Brain pericyte (primary cell): ENCODE data around the gene APOBEC2.

Experiments used
- DNase-seq: peaks from one replicate; pipeline ENCODE4 v3.0.0-alpha.2; 2012; ENCODE audit warnings: low read depth, low spot score

The APOBEC2 gene

DNA sequence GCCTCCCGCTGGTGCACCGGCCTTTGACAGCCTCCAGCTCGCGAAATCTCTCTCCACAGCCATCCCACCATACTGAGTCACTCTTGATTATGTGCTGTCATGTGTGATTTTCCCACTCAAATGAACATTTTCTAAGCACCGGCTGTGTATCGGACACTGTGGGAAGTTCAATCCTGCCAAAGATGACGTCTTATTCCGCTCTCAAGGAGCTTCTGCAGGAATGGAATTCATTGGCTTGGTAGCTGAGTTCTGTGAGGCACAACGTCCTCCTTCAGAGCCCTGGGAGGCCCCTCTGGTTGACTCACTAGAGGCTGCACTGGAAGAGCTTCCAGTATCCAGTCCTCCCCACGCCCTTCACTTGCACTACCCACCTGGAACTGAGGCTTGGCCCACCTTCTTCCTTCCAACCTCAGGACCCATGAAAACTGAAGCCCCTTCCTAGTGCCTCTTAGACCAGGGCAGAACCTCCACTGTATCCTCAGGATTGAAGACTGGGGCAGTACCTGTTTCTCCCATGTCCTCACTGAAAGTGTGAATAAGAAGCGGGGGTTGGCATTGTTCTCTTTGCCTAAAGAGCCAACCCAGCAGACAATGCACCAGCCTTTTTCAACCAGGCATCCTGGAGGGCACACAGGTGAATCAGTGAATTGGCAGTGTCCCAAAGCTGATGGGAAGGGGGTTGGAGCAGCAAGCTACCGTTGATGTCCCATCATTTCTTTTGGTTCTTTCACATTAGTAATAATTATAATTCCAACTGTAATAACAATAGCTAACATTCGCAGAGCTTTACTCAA lies 15.7 kb upstream of the APOBEC2 start:
- DNase-seq, result no peak

DNA sequence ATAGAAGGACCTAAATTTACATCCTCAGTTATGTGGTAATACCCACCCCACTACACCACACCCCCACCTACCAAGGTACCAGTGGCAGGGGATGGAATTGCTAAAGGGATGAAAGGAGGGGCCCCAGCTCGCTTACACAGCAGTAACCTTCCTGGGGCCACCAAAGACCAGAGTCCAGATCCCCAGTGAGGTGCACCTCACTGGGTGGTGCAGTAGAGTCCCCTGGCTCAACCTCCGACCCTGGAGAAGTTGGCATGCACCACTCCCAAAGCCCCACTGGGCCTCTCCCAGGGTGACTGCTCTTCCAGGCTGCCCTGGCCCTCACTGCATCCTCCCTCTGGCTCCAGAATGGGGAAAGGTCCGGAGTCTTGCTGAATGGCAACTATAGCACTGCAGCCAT lies 14.8 kb upstream of the APOBEC2 start:
- DNase-seq, result no peak

DNA sequence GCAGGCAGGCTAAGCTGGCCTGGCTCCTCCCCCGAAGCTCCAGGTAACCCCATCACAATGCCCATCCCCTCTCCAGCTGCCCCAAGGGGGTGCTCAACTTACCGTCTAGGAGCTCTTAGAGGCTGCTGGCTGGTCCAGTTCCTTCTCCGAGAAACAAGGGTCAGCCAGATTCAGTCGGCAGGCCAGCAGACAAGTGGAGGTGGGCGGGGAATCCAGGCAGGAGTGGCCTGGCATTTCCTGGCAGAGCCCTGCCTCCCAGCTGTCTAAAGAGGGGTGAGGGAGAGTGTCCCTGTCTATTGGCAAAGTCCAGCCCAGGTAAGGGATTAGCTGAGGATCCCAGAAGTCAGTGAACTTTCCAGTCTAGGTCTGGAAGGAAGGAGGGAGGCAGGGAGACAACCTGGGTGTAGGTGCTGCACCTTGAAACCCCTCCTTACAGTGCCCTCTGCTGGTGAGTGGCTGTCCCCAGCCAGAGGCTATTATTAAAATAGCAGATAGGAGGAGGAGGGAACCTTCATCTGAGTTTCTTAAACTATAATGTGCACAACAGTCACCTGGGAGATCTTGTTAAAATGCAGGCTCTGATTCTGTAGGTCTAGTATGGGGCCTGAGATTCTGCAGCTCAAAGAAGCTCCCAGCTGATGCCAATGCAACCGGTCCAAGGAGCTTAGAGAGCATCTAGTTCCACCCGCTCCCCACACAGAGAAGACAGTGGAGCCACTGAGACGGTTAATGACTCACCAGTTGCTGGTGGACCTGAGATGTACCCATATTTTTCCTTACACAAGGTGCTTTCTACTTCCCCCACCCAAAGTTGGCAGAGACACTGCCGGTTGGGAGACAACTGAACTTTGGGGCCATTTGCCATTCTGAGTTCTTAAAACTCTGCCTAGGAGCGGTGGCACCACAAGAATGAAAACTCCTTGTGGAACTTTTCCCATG lies 13.7 kb upstream of the APOBEC2 start, which contains the start of gene UNC5CL:
UNC5CL (minus strand) TSS at position 162 of the 939 bp plus-strand sequence. CDS start 4,147 bp downstream, outside the sequence.
- no peak for DNase-seq

GRCh38 chr6:41040101-41040939 lies 12.7 kb upstream of the APOBEC2 start:
- no peak for DNase-seq

- DNase-seq, result no peak
Observed at GRCh38 chr6:41040940-41041536, 12.0 kb upstream of the APOBEC2 start.

DNA sequence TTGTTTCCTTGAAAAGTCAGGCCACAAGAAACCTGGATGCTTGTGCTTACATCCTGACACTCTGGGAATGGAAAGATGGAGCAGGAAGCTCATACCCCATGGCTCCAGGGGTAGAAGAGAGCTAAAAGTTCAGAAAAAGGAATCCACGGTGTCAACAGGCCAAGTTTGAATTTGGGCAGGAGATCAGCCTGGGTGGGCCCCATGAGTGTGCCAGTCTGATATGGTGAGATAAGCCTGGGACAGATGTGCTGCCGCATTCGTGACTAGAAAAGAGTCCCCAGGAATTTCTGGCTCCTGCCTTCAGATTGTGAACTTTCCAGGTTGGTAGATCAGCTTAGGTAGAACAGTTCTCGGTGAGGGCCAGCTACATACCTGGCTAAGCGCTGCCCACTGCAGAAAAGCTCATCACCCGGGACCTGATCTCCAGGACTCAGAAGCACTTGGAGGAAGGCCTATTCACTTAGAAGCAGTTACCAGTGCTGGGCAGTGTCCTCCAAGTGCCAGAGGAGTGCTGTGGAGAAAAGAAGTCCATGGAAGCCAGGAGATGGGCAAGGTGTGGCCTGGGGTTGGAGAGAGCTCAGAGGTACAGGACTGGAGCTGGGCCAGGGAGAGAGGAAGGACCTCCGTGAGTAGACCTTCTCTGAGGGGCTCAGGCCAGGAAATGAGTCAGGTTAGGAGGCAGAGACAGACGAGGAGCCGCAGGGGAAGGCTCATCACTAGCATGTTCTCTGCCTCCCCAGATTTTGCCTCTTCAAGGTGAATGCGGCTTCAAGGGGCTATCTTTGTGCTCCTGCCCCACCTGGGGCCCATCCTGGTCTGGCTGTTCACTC lies 10.6 kb upstream of the APOBEC2 start, which contains the start of gene TSPO2:
TSPO2 (plus strand) TSS at position 242 of the 830 bp plus-strand sequence; CDS start at position 761, 519 bp downstream.
- no peak for DNase-seq

DNA sequence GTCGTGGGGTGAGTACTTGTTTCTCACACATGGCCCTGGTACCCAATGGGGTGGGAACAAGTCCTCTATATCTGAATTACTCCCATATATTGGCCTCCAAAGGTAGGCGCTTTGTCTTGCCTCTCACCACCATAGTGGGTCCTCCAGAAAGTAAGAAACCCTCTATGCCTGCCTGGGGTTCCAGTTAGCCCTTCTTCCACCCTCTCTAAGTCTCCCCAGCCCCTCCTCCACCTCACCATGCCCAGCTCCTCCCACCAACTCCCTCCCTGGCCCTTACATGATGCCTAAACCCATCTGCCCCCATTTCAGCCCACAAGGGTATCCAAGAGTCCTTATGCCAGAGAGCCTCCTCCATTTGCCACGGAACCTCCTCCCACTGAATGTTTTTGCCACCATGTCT lies 9.9 kb upstream of the APOBEC2 start:
- DNase-seq, result no peak

GRCh38 chr6:41045664-41046063 lies 7.3 kb upstream of the APOBEC2 start:
- DNase-seq, result no peak

DNA sequence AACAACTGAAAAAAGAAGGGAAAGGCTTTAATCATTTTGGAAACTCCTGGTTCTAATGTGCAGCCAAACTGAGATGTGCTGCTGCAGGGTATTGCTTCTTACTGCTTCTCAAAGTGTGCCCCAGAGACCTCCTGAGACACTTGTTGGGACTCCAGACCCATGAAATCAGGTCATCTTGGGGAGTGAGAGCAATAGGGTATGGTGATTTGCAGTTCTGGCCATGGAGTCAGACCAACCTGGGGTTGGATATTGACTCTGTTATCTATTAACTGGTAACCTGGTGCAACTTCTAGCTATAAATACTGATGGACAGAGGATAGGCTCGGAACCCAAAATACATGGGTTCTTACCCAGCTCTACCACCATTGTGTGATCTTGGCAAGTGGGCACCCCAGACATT lies 6.9 kb upstream of the APOBEC2 start:
- no peak for DNase-seq

GRCh38 chr6:41047306-41047705 lies 5.7 kb upstream of the APOBEC2 start:
- no peak for DNase-seq

DNA sequence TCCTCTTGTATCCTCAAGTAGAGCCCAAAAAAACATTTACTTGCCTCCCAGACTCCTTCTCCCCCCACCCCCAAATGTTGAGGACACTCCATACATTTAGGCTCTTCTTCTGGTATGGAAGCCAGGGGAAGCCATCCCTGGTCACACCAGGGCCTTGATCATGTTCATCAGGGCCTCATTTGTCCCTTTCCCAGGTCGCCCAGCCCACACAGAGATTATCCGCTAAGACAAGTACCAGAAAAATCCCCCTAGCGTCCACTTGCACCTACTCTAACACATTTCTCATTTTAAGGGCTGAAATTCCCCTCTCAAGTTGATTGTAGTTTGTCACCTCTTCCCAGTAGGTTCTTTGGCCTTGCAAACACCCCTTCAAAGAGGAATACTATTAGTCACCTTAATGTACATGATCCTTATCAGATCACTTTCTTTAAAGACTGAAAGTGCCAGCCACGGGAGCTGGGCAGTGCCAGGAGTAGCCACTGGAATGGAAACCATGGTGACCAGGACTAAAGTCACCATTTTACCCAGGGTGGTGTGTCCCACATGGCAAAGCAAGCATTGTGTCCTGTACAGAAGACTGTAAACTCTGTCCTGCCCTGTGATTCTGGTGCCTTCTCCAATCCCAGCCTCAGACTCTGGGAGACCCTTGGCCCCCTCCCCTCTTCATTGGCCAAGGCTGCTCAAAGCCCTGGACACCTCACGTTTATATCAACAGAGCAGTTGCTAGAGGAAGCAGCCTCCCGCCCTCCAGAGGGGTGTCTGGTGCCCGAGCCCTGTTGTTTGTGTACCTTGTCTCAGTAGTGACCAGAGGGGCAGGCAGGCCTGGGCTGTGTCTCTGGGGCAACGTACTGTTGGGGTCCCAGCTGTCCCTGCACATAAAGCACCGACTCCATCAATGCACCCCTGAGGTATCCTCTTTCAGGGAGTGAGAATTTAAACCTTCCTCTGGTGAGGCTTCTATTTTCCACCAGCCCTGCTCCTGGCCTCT lies 5.0 kb upstream of the APOBEC2 start:
- no peak for DNase-seq

DNA sequence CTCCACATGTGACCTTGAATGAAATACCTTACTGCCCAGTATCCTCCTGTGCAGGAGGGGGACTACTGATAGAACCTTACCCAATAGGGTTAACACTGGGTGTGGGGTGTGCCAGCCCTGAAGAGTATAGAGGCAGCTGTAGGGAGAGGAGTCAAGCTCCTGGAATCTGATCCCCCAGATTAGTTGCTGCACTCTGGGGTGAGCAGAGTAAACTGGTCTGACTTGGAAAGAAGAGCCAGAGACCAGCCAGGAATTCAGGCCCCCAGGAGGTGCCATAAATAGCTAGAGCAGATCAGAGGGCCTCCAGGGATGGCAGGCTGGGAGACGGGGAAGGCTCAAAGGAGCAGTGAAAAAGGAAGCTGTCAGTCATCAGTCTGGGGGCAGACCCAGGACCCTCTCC lies 3.5 kb upstream of the APOBEC2 start:
- DNase-seq, result no peak

DNA sequence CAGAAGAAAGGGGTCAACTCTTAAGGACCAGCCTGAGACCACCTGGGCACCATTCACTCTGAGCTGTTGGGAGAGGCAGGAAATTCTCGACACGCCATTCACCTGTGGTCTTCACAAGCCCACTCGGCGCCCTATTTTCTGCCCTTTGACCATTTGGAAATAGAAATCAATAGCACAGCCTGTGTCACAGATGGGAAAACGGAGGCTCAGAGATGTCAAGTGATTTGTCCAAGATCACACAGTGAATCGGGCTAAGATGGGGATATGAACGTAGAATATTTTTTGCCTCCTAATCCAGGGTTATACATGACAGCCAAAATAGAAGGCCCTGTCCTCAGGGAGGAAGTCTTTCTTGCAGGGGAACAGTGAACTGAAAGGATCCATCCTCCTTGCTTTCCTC lies 3.0 kb upstream of the APOBEC2 start:
- DNase-seq, result no peak

GRCh38 chr6:41050536-41050935 lies 2.5 kb upstream of the APOBEC2 start:
- no peak for DNase-seq

DNA sequence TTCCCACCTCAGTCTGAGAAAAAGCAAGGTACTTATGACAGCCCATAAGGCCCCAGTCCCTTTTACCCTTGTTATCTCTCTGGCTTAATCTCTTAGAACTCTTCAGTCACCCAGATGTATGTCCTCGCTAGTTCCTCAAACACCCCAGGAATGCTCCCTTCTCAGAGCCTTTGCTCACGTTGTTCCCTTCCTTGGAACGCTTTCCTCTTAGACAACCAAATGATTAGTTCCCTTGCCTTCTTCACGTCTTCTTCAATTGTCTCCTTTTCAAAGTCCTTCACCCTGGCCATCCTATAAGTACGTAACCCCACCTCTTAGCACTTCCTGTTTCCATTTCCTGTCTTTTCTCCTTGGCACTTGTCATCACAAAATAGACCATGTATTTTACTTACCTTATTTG lies 1.1 kb upstream of the APOBEC2 start:
- no peak for DNase-seq

- no peak for DNase-seq
Observed at GRCh38 chr6:41054511-41054910, 1.5 kb downstream of the APOBEC2 start.

GRCh38 chr6:41055149-41055548 lies 2.1 kb downstream of the APOBEC2 start:
- no peak for DNase-seq

- DNase-seq, result no peak
Observed at GRCh38 chr6:41056768-41057490, 3.9 kb downstream of the APOBEC2 start.
